Measurements from ENCODE around the gene MAP3K20.
"Not testable (repeated sequence)": the region's sequence is repeated elsewhere in the genome, so short reads cannot be mapped to it uniquely, and the experiment has no call there.

Gene MAP3K20

GRCh38 chr2:173107629-173108022, 32.0 kb downstream of the MAP3K20 start:
- no peaks in the 10 kb centered on the region for H3K36me3 ChIP-seq (ENCODE audit: insufficient read depth, low read length)
- no peak overlapping the region for H3K27ac ChIP-seq (ENCODE audit: low read depth, low read length)
- no peak overlapping the region for H3K9ac ChIP-seq (ENCODE audit: low read length)
- no peaks in the 10 kb centered on the region for H3K9me3 ChIP-seq (ENCODE audit: low read length)
- peaks cover 28% of the 10 kb centered on the region for H3K4me1 ChIP-seq (ENCODE audit: insufficient read depth, low read length)
- no peaks in the 10 kb centered on the region for H3K27me3 ChIP-seq (ENCODE audit: control insufficient read depth in 1 of 2, insufficient read depth in 2 of 2, low read length in 2 of 2)
- no peak overlapping the region for H3K4me3 ChIP-seq (ENCODE audit: low read depth in 1 of 2, low read length in 2 of 2)

GRCh38 chr2:173109253-173110188, 33.9 kb downstream of the MAP3K20 start:
- H3K9ac ChIP-seq (ENCODE audit: low read length): no peak overlapping the region
- H3K27ac ChIP-seq (ENCODE audit: low read depth, low read length): peak overlapping the region; percentile 58
- peak overlapping the region in 1 of 2 donors; percentile 29 for H3K4me3 ChIP-seq (ENCODE audit: low read depth in 1 of 2, low read length in 2 of 2)
- H3K4me1 ChIP-seq (ENCODE audit: insufficient read depth, low read length): peaks cover 28% of the 10 kb centered on the region
- no peaks in the 10 kb centered on the region for H3K36me3 ChIP-seq (ENCODE audit: insufficient read depth, low read length)
- H3K27me3 ChIP-seq (ENCODE audit: control insufficient read depth in 1 of 2, insufficient read depth in 2 of 2, low read length in 2 of 2): no peaks in the 10 kb centered on the region
- no peaks in the 10 kb centered on the region for H3K9me3 ChIP-seq (ENCODE audit: low read length)

GRCh38 chr2:173117678-173118077, 42.0 kb downstream of the MAP3K20 start:
- Histone ChIP-seq H3K4me3 (ENCODE audit: low read depth in 1 of 2, low read length in 2 of 2) (no peak overlapping the region), H3K27me3 (ENCODE audit: control insufficient read depth in 1 of 2, insufficient read depth in 2 of 2, low read length in 2 of 2) (no peaks in the 10 kb centered on the region), H3K27ac (ENCODE audit: low read depth, low read length) (no peak overlapping the region), H3K9ac (ENCODE audit: low read length) (no peak overlapping the region), H3K9me3 (ENCODE audit: low read length) (no peaks in the 10 kb centered on the region), H3K4me1 (ENCODE audit: insufficient read depth, low read length) (peaks cover 20% of the 10 kb centered on the region), H3K36me3 (ENCODE audit: insufficient read depth, low read length) (no peaks in the 10 kb centered on the region)

- Histone ChIP-seq H3K4me1 (ENCODE audit: insufficient read depth, low read length) (peaks cover 26% of the 10 kb centered on the region), H3K9me3 (ENCODE audit: low read length) (no peaks in the 10 kb centered on the region), H3K4me3 (ENCODE audit: low read depth in 1 of 2, low read length in 2 of 2) (no peak overlapping the region), H3K9ac (ENCODE audit: low read length) (no peak overlapping the region), H3K27ac (ENCODE audit: low read depth, low read length) (no peak overlapping the region), H3K36me3 (ENCODE audit: insufficient read depth, low read length) (no peaks in the 10 kb centered on the region), H3K27me3 (ENCODE audit: control insufficient read depth in 1 of 2, insufficient read depth in 2 of 2, low read length in 2 of 2) (no peaks in the 10 kb centered on the region)
Observed at GRCh38 chr2:173118395-173118794, 42.7 kb downstream of the MAP3K20 start.

GRCh38 chr2:173119069-173119807, 43.6 kb downstream of the MAP3K20 start:
- Histone ChIP-seq H3K4me3 (ENCODE audit: low read depth in 1 of 2, low read length in 2 of 2) (no peak overlapping the region), H3K27ac (ENCODE audit: low read depth, low read length) (peak overlapping the region; percentile 24), H3K27me3 (ENCODE audit: control insufficient read depth in 1 of 2, insufficient read depth in 2 of 2, low read length in 2 of 2) (no peaks in the 10 kb centered on the region), H3K9ac (ENCODE audit: low read length) (no peak overlapping the region), H3K36me3 (ENCODE audit: insufficient read depth, low read length) (no peaks in the 10 kb centered on the region), H3K9me3 (ENCODE audit: low read length) (no peaks in the 10 kb centered on the region), H3K4me1 (ENCODE audit: insufficient read depth, low read length) (peaks cover 34% of the 10 kb centered on the region)

GRCh38 chr2:173119944-173120343, 44.3 kb downstream of the MAP3K20 start:
- H3K27me3 ChIP-seq (ENCODE audit: control insufficient read depth in 1 of 2, insufficient read depth in 2 of 2, low read length in 2 of 2): no peaks in the 10 kb centered on the region
- H3K4me3 ChIP-seq (ENCODE audit: low read depth in 1 of 2, low read length in 2 of 2): no peak overlapping the region
- no peaks in the 10 kb centered on the region for H3K36me3 ChIP-seq (ENCODE audit: insufficient read depth, low read length)
- H3K27ac ChIP-seq (ENCODE audit: low read depth, low read length): peak overlapping the region; percentile 24
- peaks cover 41% of the 10 kb centered on the region for H3K4me1 ChIP-seq (ENCODE audit: insufficient read depth, low read length)
- H3K9me3 ChIP-seq (ENCODE audit: low read length): no peaks in the 10 kb centered on the region
- no peak overlapping the region for H3K9ac ChIP-seq (ENCODE audit: low read length)

GRCh38 chr2:173122936-173123335, 47.3 kb downstream of the MAP3K20 start:
- no peaks in the 10 kb centered on the region for H3K27me3 ChIP-seq (ENCODE audit: control insufficient read depth in 1 of 2, insufficient read depth in 2 of 2, low read length in 2 of 2)
- no peaks in the 10 kb centered on the region for H3K9me3 ChIP-seq (ENCODE audit: low read length)
- no peaks in the 10 kb centered on the region for H3K36me3 ChIP-seq (ENCODE audit: insufficient read depth, low read length)
- peaks cover 45% of the 10 kb centered on the region for H3K4me1 ChIP-seq (ENCODE audit: insufficient read depth, low read length)
- no peak overlapping the region for H3K27ac ChIP-seq (ENCODE audit: low read depth, low read length)
- no peak overlapping the region for H3K4me3 ChIP-seq (ENCODE audit: low read depth in 1 of 2, low read length in 2 of 2)
- H3K9ac ChIP-seq (ENCODE audit: low read length): no peak overlapping the region

- Histone ChIP-seq H3K27ac (ENCODE audit: low read depth, low read length) (no peak overlapping the region), H3K36me3 (ENCODE audit: insufficient read depth, low read length) (no peaks in the 10 kb centered on the region), H3K9ac (ENCODE audit: low read length) (no peak overlapping the region), H3K4me3 (ENCODE audit: low read depth in 1 of 2, low read length in 2 of 2) (no peak overlapping the region), H3K27me3 (ENCODE audit: control insufficient read depth in 1 of 2, insufficient read depth in 2 of 2, low read length in 2 of 2) (no peaks in the 10 kb centered on the region), H3K4me1 (ENCODE audit: insufficient read depth, low read length) (peaks cover 36% of the 10 kb centered on the region), H3K9me3 (ENCODE audit: low read length) (no peaks in the 10 kb centered on the region)
Observed at GRCh38 chr2:173124441-173124840, 48.8 kb downstream of the MAP3K20 start.

- H3K27ac ChIP-seq (ENCODE audit: low read depth, low read length): no peak overlapping the region
- no peaks in the 10 kb centered on the region for H3K36me3 ChIP-seq (ENCODE audit: insufficient read depth, low read length)
- H3K27me3 ChIP-seq (ENCODE audit: control insufficient read depth in 1 of 2, insufficient read depth in 2 of 2, low read length in 2 of 2): no peaks in the 10 kb centered on the region
- H3K9ac ChIP-seq (ENCODE audit: low read length): no peak overlapping the region
- H3K9me3 ChIP-seq (ENCODE audit: low read length): no peaks in the 10 kb centered on the region
- no peak overlapping the region for H3K4me3 ChIP-seq (ENCODE audit: low read depth in 1 of 2, low read length in 2 of 2)
- H3K4me1 ChIP-seq (ENCODE audit: insufficient read depth, low read length): peaks cover 44% of the 10 kb centered on the region
Observed at GRCh38 chr2:173126819-173127218, 51.2 kb downstream of the MAP3K20 start.

GRCh38 chr2:173128132-173128531, 52.5 kb downstream of the MAP3K20 start:
- peaks cover 47% of the 10 kb centered on the region for H3K4me1 ChIP-seq (ENCODE audit: insufficient read depth, low read length)
- H3K9me3 ChIP-seq (ENCODE audit: low read length); H3K9ac ChIP-seq (ENCODE audit: low read length); H3K36me3 ChIP-seq (ENCODE audit: insufficient read depth, low read length); H3K27ac ChIP-seq (ENCODE audit: low read depth, low read length); H3K4me3 ChIP-seq (ENCODE audit: low read depth in 1 of 2, low read length in 2 of 2); H3K27me3 ChIP-seq (ENCODE audit: control insufficient read depth in 1 of 2, insufficient read depth in 2 of 2, low read length in 2 of 2): not testable (repeated sequence)

GRCh38 chr2:173130496-173131465, 55.1 kb downstream of the MAP3K20 start:
- peaks cover 40% of the 10 kb centered on the region for H3K4me1 ChIP-seq (ENCODE audit: insufficient read depth, low read length)
- H3K36me3 ChIP-seq (ENCODE audit: insufficient read depth, low read length): no peaks in the 10 kb centered on the region
- no peaks in the 10 kb centered on the region for H3K27me3 ChIP-seq (ENCODE audit: control insufficient read depth in 1 of 2, insufficient read depth in 2 of 2, low read length in 2 of 2)
- no peak overlapping the region for H3K9ac ChIP-seq (ENCODE audit: low read length)
- H3K27ac ChIP-seq (ENCODE audit: low read depth, low read length): peak overlapping the region; percentile 12
- no peak overlapping the region for H3K4me3 ChIP-seq (ENCODE audit: low read depth in 1 of 2, low read length in 2 of 2)
- H3K9me3 ChIP-seq (ENCODE audit: low read length): no peaks in the 10 kb centered on the region
